Mesenchymal stem cell (in vitro differentiated cells and primary cell): ENCODE results near the gene RAB4B.
A peak's percentile ranks its signal among the peaks of the same experiment; 100 is the strongest.
"Not testable (repeated sequence)": the region's sequence is repeated elsewhere in the genome, so short reads cannot be mapped to it uniquely, and the experiment has no call there.

Experiments
- DNase-seq: peaks from one replicate; pipeline ENCODE4 v3.0.0-alpha.2; 2013
- H2AFZ ChIP-seq: one replicate; pipeline ENCODE4 v1.6.1; 2013; ENCODE audit warnings: low read depth, mild to moderate bottlenecking, control low read depth, inconsistent platforms, low read length, moderate library complexity
- H2AK5ac ChIP-seq: 2 replicates; pipeline ENCODE4 v1.6.1; 2013; ENCODE audit warnings: low read length, moderate library complexity, mild to moderate bottlenecking, inconsistent platforms; ENCODE audit not compliant: severe bottlenecking
- H2BK120ac ChIP-seq: one replicate; pipeline ENCODE4 v1.6.1; 2013; ENCODE audit warnings: low read depth, mild to moderate bottlenecking, inconsistent platforms, low read length, moderate library complexity
- H2BK12ac ChIP-seq, 2 experiments: one replicate each; pipeline ENCODE4 v1.6.1; 2013; ENCODE audit warnings: inconsistent platforms in 2 of 2, low read length in 2 of 2, mild to moderate bottlenecking in 2 of 2, moderate library complexity in 2 of 2, control low read depth in 1 of 2
- H2BK15ac ChIP-seq: one replicate; pipeline ENCODE4 v1.6.1; 2013; ENCODE audit warnings: mild to moderate bottlenecking, low read depth, inconsistent platforms; ENCODE audit not compliant: poor library complexity, severe bottlenecking
- H2BK5ac ChIP-seq: 2 replicates; pipeline ENCODE4 v1.6.1; 2013; ENCODE audit warnings: low read depth, mild to moderate bottlenecking, low read length, control low read depth, inconsistent platforms; ENCODE audit not compliant: poor library complexity, severe bottlenecking
- H3K14ac ChIP-seq, 2 experiments: one replicate each; pipeline ENCODE4 v1.6.1; 2013; ENCODE audit warnings: inconsistent platforms in 2 of 2, low read length in 2 of 2, control low read depth in 1 of 2, mild to moderate bottlenecking in 1 of 2, moderate library complexity in 1 of 2
- H3K18ac ChIP-seq, 2 experiments: one replicate each; pipeline ENCODE4 v1.6.1; 2013; ENCODE audit warnings: inconsistent platforms in 2 of 2, low read length in 2 of 2, control low read depth in 1 of 2, low read depth in 1 of 2, mild to moderate bottlenecking in 1 of 2
- H3K23ac ChIP-seq, 2 experiments: one replicate each; pipeline ENCODE4 v1.6.1; 2013; ENCODE audit warnings: inconsistent platforms in 2 of 2, low read length in 2 of 2, mild to moderate bottlenecking in 2 of 2, moderate library complexity in 2 of 2, control low read depth in 1 of 2
- H3K27ac ChIP-seq: 2 replicates; pipeline ENCODE4 v1.5.1; 2013; ENCODE audit warnings: mild to moderate bottlenecking, moderate library complexity, low read length, control low read depth, inconsistent platforms; ENCODE audit not compliant: poor library complexity, severe bottlenecking
- H3K27me3 ChIP-seq, 2 experiments: 2 replicates each; pipeline versions ENCODE4 v1.6.1 to v1.7.0; 2013; ENCODE audit warnings: low read length in 2 of 2, mild to moderate bottlenecking in 2 of 2, moderate library complexity in 2 of 2, control low read depth in 1 of 2, inconsistent platforms in 1 of 2; ENCODE audit not compliant: control insufficient read depth in 1 of 2, insufficient read depth in 1 of 2
- H3K36me3 ChIP-seq, 2 experiments: 2 replicates each; pipeline versions ENCODE4 v1.6.1 to v1.7.0; 2013; ENCODE audit warnings: low read length in 2 of 2, control low read depth in 1 of 2, inconsistent platforms in 1 of 2, low read depth in 1 of 2, mild to moderate bottlenecking in 1 of 2; ENCODE audit not compliant: insufficient read depth in 2 of 2, control insufficient read depth in 1 of 2
- H3K4ac ChIP-seq, 2 experiments: one replicate each; pipeline ENCODE4 v1.6.1; 2013; ENCODE audit warnings: inconsistent platforms in 2 of 2, low read length in 2 of 2, mild to moderate bottlenecking in 2 of 2, moderate library complexity in 2 of 2, control low read depth in 1 of 2, low read depth in 1 of 2
- H3K4me1 ChIP-seq: 2 replicates; pipeline ENCODE4 v1.6.1; 2013; ENCODE audit warnings: low read depth, low read length, control low read depth; ENCODE audit not compliant: control insufficient read depth, insufficient read depth
- H3K4me2 ChIP-seq: 2 replicates; pipeline ENCODE4 v1.6.1; 2013; ENCODE audit warnings: low read length, mild to moderate bottlenecking, inconsistent platforms; ENCODE audit not compliant: poor library complexity, severe bottlenecking
- H3K4me3 ChIP-seq, 2 experiments: 2 replicates each; pipeline versions ENCODE4 v1.5.1 to v1.7.0; 2013; ENCODE audit warnings: low read length in 2 of 2, mild to moderate bottlenecking in 2 of 2, control low read depth in 1 of 2, low read depth in 1 of 2; ENCODE audit not compliant: insufficient read depth in 1 of 2
- H3K79me1 ChIP-seq: replicated peaks from 2 replicates; pipeline ENCODE4 v1.6.1; 2013; ENCODE audit warnings: mild to moderate bottlenecking, control low read depth, low read length, inconsistent platforms; ENCODE audit not compliant: poor library complexity, severe bottlenecking
- H3K9ac ChIP-seq: 2 replicates; pipeline ENCODE4 v1.7.0; 2013; ENCODE audit warnings: mild to moderate bottlenecking, low read length, moderate library complexity
- H3K9me3 ChIP-seq: 2 replicates; pipeline ENCODE4 v1.7.0; 2013; ENCODE audit warnings: mild to moderate bottlenecking, low read length; ENCODE audit not compliant: control insufficient read depth
- H4K8ac ChIP-seq: one replicate; pipeline ENCODE4 v1.6.1; 2013; ENCODE audit warnings: inconsistent platforms, mild to moderate bottlenecking, low read length, moderate library complexity
- H4K91ac ChIP-seq: one replicate; pipeline ENCODE4 v1.6.1; 2013; ENCODE audit warnings: mild to moderate bottlenecking, low read length, inconsistent platforms
- WGBS: methylation state at CpG from one replicate; pipeline ENCODE4 v1.1.7; 2013; ENCODE audit warnings: mixed read lengths; 5-methylcytosine and 5-hydroxymethylcytosine counted together

Gene RAB4B

GRCh38 chr19:40843653-40844052, 65.6 kb downstream of the RAB4B start:
- not testable (repeated sequence) for H3K36me3 ChIP-seq, H2BK12ac ChIP-seq, H4K91ac ChIP-seq, H3K9me3 ChIP-seq, H3K4me2 ChIP-seq, H3K4me1 ChIP-seq, H2BK15ac ChIP-seq, H3K18ac ChIP-seq, H3K4ac ChIP-seq, H2AK5ac ChIP-seq, H3K79me1 ChIP-seq, H3K9ac ChIP-seq, DNase-seq, H2BK120ac ChIP-seq, H2BK5ac ChIP-seq, H3K23ac ChIP-seq, H2AFZ ChIP-seq, H3K14ac ChIP-seq, H4K8ac ChIP-seq, H3K27ac ChIP-seq
- 7% methylated on average over 9 of the region's 19 CpGs for WGBS
- peak overlapping the region in 1 of 2 experiments; percentile 18 for H3K4me3 ChIP-seq
- H3K27me3 ChIP-seq, result peaks cover 11 to 28% of the 10 kb centered on the region in 2 experiments
